AG09319 (cell line): ENCODE results near the gene TIGD4.

Source experiments
- DNase-seq: peaks from one replicate; pipeline ENCODE4 v3.0.0-alpha.2; 2010; ENCODE audit warnings: low read depth; ENCODE audit errors: extremely low read depth
- TF ChIP-seq, protein P1 (sequence below): IDR thresholded peaks from 2 replicates; pipeline ENCODE4 v1.5.1; 2011; ENCODE audit warnings: low read depth, mild to moderate bottlenecking, inconsistent platforms, low read length, moderate library complexity

TIGD4 gene

DNA sequence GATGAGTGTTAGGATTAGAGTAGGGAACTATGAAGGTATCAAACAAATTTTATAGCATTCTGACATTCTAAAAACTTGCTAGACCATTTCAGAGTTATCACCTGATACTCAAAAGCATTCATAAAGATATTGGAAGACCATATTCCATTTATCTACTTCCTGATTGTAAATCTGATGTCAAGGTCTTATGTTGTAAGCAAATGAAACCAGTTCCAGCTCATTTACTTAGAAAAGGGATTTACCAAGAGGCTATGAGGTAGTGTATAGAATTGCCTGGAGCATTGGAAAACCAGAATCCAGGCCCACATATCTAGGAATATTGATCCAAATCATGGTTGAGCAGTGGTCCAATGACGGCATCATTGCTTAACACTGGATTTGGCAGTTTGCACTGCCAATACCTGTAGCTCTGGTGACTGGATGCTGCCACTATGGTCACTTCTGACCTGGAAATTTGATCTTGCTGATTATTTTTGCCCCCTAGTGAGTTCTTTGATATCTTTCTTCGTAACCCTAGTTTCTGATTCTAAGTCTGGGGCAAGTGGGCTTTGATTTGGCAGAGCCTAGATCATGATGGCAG lies 25.6 kb upstream of the TIGD4 start:
- DNase-seq, result no peak
- TF ChIP-seq, protein P1, sequence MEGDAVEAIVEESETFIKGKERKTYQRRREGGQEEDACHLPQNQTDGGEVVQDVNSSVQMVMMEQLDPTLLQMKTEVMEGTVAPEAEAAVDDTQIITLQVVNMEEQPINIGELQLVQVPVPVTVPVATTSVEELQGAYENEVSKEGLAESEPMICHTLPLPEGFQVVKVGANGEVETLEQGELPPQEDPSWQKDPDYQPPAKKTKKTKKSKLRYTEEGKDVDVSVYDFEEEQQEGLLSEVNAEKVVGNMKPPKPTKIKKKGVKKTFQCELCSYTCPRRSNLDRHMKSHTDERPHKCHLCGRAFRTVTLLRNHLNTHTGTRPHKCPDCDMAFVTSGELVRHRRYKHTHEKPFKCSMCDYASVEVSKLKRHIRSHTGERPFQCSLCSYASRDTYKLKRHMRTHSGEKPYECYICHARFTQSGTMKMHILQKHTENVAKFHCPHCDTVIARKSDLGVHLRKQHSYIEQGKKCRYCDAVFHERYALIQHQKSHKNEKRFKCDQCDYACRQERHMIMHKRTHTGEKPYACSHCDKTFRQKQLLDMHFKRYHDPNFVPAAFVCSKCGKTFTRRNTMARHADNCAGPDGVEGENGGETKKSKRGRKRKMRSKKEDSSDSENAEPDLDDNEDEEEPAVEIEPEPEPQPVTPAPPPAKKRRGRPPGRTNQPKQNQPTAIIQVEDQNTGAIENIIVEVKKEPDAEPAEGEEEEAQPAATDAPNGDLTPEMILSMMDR, result no peak

DNA sequence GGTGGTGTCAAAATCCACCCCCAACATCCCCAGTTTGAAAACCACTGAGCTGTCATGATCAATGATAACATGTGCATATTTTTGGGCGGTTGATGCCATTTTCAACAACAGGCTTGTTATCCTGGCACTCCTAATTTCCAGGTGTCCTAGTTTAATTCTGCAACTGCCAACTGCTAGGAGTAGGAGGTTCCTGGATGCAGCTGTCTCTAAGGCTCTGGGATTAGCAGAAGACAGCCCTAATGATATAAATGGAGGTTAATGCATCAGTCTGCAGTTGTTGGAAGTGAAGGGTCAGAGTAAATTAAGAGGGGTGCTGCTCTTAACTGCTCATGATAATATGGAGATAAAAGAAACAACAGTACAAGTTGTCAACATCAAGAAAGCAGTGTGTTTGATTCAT lies 24.0 kb upstream of the TIGD4 start:
- TF ChIP-seq, protein P1, result no peak
- DNase-seq, result no peak

GRCh38 chr4:152795891-152796290 lies 16.4 kb upstream of the TIGD4 start:
- TF ChIP-seq, protein P1, result no peak
- no peak for DNase-seq

GRCh38 chr4:152786627-152787026 lies 7.1 kb upstream of the TIGD4 start:
- DNase-seq, result no peak
- TF ChIP-seq, protein P1, result no peak

- TF ChIP-seq, protein P1, result no peak
- DNase-seq, result no peak
Measured at GRCh38 chr4:152785639-152786615, 6.4 kb upstream of the TIGD4 start.

DNA sequence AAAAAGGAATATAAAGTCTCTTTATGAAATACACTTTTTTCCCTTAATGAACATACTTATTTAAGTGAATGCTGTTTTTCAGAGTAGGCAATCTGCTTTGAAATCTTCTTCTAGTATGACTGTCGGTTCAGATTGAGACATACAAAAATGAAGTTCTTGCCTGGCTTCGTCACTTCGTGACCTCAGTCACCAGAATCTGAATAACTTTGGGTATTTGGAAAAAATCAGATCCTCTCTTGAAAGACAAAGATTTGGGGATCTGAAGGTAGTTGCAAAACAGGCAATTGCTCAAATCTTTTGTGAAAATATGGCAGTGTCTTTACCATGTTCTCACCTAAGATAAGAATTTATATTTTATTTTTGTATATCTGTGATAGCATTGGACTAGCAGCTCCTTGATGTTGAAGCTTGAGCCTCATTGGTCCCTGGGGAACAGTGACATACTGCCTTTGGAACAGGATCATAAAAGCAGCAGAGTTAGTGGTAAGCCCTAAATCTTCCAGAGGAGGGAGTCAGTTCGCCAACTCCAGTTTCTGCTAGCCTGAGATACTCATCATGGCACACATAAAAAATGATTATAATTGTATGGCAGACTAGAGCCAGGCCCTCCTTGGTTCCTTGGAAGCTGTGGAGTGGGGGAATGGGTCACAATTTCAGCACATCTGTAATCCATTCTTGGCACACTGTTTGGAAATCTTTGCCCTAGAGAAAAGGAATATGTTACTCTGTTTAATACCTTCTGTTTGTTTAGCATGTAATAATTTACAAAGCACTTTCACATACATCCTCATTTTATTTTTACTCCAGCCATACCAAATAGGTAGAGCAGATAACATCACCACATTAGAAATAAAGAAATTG lies 5.2 kb upstream of the TIGD4 start:
- TF ChIP-seq, protein P1, result peak; percentile 25
- no peak for DNase-seq
